Sigmoid colon (tissue), 7 donors: Measurements from ENCODE around the gene ABI3BP. TPM values are rescaled to one million over a fixed set of nuclear protein-coding genes. Genes with fewer than 3 reads are reported as not detected.
A peak's percentile ranks its signal among the peaks of the same experiment; 100 is the strongest.

Source experiments
- DNase-seq: peaks from one replicate; pipeline ENCODE4 v3.0.0-alpha.2; 2019
- H3K27ac ChIP-seq, 4 donors: fragments of 200-600 bp; sonication (generic); one replicate each; pipeline ENCODE4 v1.5.1; 2016 to 2019; ENCODE audit warnings: mild to moderate bottlenecking in 1 of 4
- H3K27me3 ChIP-seq, 3 donors: fragments of 200-600 bp; sonication (generic); one replicate each; pipeline ENCODE4 v1.5.1; 2019; ENCODE audit warnings: mild to moderate bottlenecking in 1 of 3
- H3K36me3 ChIP-seq, 4 donors: fragments of 200-600 bp; sonication (generic); one replicate each; pipeline ENCODE4 v1.5.1; 2016 to 2019
- H3K4me1 ChIP-seq, 4 donors: fragments of 200-600 bp; sonication (generic); one replicate each; pipeline ENCODE4 v1.5.1; 2017 to 2019
- H3K4me3 ChIP-seq, 4 donors: fragments of 200-600 bp; sonication (generic); one replicate each; pipeline ENCODE4 v1.5.1; 2017 to 2019; ENCODE audit warnings: mild to moderate bottlenecking in 2 of 4, moderate library complexity in 1 of 4
- H3K9me3 ChIP-seq, 4 donors: fragments of 200-600 bp in 3 of 4; sonication (generic) in 3 of 4; one replicate each; pipeline versions ENCODE4 v1.5.1 to v1.6.1; 2013 to 2019
- CTCF ChIP-seq, 4 experiments: fragments of 450-650 bp in 3 of 4; fragments of 200-600 bp in 1 of 4; IDR thresholded peaks; one replicate each; pipeline ENCODE4 v1.5.1; 2016 to 2019; ENCODE audit warnings: antibody characterized with exemption in 4 of 4, mild to moderate bottlenecking in 3 of 4, moderate library complexity in 2 of 4
- EP300 ChIP-seq, 4 donors: sonication (generic); formaldehyde crosslinking; IDR thresholded peaks; one replicate each; pipeline ENCODE4 v1.6.1; 2017; ENCODE audit warnings: antibody characterized with exemption in 4 of 4
- POLR2A ChIP-seq, 2 donors: fragments of 450-650 bp; IDR thresholded peaks; one replicate each; pipeline ENCODE4 v1.6.1; 2016; ENCODE audit warnings: antibody characterized with exemption in 2 of 2, mild to moderate bottlenecking in 2 of 2, moderate library complexity in 2 of 2
- POLR2AphosphoS5 ChIP-seq, 4 donors: sonication (generic); formaldehyde crosslinking; IDR thresholded peaks; one replicate each; pipeline ENCODE4 v1.6.1; 2017; ENCODE audit warnings: antibody characterized with exemption in 4 of 4
- WGBS, 2 donors: extraction: QIAGEN DNeasy Blood & Tissue Kit; methylation state at CpG; one replicate each; pipeline ENCODE4 v1.1.7; 2013; 5-methylcytosine and 5-hydroxymethylcytosine counted together
- intact Hi-C: fragments of 100-400 bp; cut with DNase I; formaldehyde crosslinking; loops from one replicate; pipeline ENCODE4 v1.15.1; 2023
- polyA plus RNA-seq, 3 donors: library from polyadenylated mRNA; stranded (reverse); fragments of 200-250 nt; gene quantifications; one replicate each; pipeline ENCODE4 v1.2.3, GENCODE V29; 2013
- total RNA-seq, 4 donors: library from RNA; depleted of rRNA; stranded (reverse); fragments of >200 nt; gene quantifications; one replicate each; pipeline ENCODE4 v1.1.0, GENCODE V29; 2016
- donor health status: healthy with polysubstance abuse.
- donor health status: Bipolar disorder and iron deficiency.
- donor health status: healthy.

The ABI3BP gene
- total and polyA plus RNA-seq, 7 donors: 1.2 to 177 (median 30.4) TPM

GRCh38 chr3:100891827-100892226 is 101.4 kb downstream of the ABI3BP start:
- 75 to 85% methylated on average over 5 of the region's 5 CpGs for WGBS, 2 donors
- no peak overlapping the region for H3K27ac ChIP-seq
- no peaks in the 10 kb centered on the region for H3K27me3 ChIP-seq
- H3K9me3 ChIP-seq: no peaks in the 10 kb centered on the region
- no peaks in the 10 kb centered on the region for H3K4me1 ChIP-seq
- TF ChIP-seq CTCF (IDR thresholded peaks at IDR 0.05) (no peak), POLR2A (IDR thresholded peaks at IDR 0.05) (no peak), EP300 (IDR thresholded peaks at IDR 0.05) (no peak), POLR2AphosphoS5 (IDR thresholded peaks at IDR 0.05) (no peak)
- no peak overlapping the region for H3K4me3 ChIP-seq
- DNase-seq: no peak
- H3K36me3 ChIP-seq: no peaks in the 10 kb centered on the region
- intact Hi-C loops: loop anchor here (10.0 kb wide), 1 partner anchor 483 kb away; no protein-coding TSS in a partner anchor

GRCh38 chr3:100891033-100891432 is 102.2 kb downstream of the ABI3BP start:
- no peak for TF ChIP-seq EP300 (IDR thresholded peaks at IDR 0.05)
- TF ChIP-seq POLR2AphosphoS5 (IDR thresholded peaks at IDR 0.05): no peak
- no peak for TF ChIP-seq CTCF (IDR thresholded peaks at IDR 0.05)
- no peak for TF ChIP-seq POLR2A (IDR thresholded peaks at IDR 0.05)
- intact Hi-C loops: loop anchor here (10.0 kb wide), 1 partner anchor 484 kb away; no protein-coding TSS in a partner anchor
- no peaks in the 10 kb centered on the region for H3K9me3 ChIP-seq
- H3K27me3 ChIP-seq: no peaks in the 10 kb centered on the region
- no peaks in the 10 kb centered on the region for H3K36me3 ChIP-seq
- no peak for DNase-seq
- H3K4me3 ChIP-seq: no peak overlapping the region
- 49 to 71% methylated on average over 2 of the region's 2 CpGs for WGBS, 2 donors
- no peak overlapping the region for H3K27ac ChIP-seq
- no peaks in the 10 kb centered on the region for H3K4me1 ChIP-seq

GRCh38 chr3:100888881-100889280 is 104.3 kb downstream of the ABI3BP start:
- no peak overlapping the region for H3K27ac ChIP-seq
- no peak for DNase-seq
- H3K27me3 ChIP-seq: no peaks in the 10 kb centered on the region
- WGBS, 2 donors: 50 to 72% methylated on average over 1 of the region's 1 CpG
- H3K4me1 ChIP-seq: no peaks in the 10 kb centered on the region
- no peaks in the 10 kb centered on the region for H3K9me3 ChIP-seq
- no peak overlapping the region for H3K4me3 ChIP-seq
- no peak for TF ChIP-seq POLR2A (IDR thresholded peaks at IDR 0.05)
- intact Hi-C loops: no loop called here
- no peaks in the 10 kb centered on the region for H3K36me3 ChIP-seq

- WGBS, 2 donors: 45 to 55% methylated on average over 1 of the region's 1 CpG
- no peaks in the 10 kb centered on the region for H3K27me3 ChIP-seq
- TF ChIP-seq CTCF (IDR thresholded peaks at IDR 0.05) (no peak), EP300 (IDR thresholded peaks at IDR 0.05) (no peak), POLR2AphosphoS5 (IDR thresholded peaks at IDR 0.05) (no peak), POLR2A (IDR thresholded peaks at IDR 0.05) (no peak)
- peaks cover 0 to 6% (median 0%) of the 10 kb centered on the region in 4 donors for H3K4me1 ChIP-seq
- H3K4me3 ChIP-seq: no peak overlapping the region
- no peaks in the 10 kb centered on the region for H3K36me3 ChIP-seq
- no peak for DNase-seq
- intact Hi-C loops: no loop called here
- H3K27ac ChIP-seq: peak overlapping the region in 1 of 4 donors; percentile 16
- H3K9me3 ChIP-seq: no peaks in the 10 kb centered on the region
These were observed 110.6 kb downstream of the ABI3BP start for GRCh38 chr3:100882571-100882984.

- H3K27me3 ChIP-seq: no peaks in the 10 kb centered on the region
- H3K4me3 ChIP-seq: no peak overlapping the region
- 87 to 91% methylated on average over 1 of the region's 1 CpG for whole genome bisulfite sequencing, 2 donors
- no peak for TF ChIP-seq POLR2AphosphoS5 (IDR thresholded peaks at IDR 0.05)
- no peak for TF ChIP-seq CTCF (IDR thresholded peaks at IDR 0.05)
- TF ChIP-seq EP300 (IDR thresholded peaks at IDR 0.05): no peak
- TF ChIP-seq POLR2A (IDR thresholded peaks at IDR 0.05): no peak
- no peak for DNase-seq
- no peaks in the 10 kb centered on the region for H3K9me3 ChIP-seq
- H3K27ac ChIP-seq: peak overlapping the region; percentile 21 to 48 (median 26)
- H3K4me1 ChIP-seq: peaks cover 0 to 6% (median 0%) of the 10 kb centered on the region in 4 donors
- H3K36me3 ChIP-seq: no peaks in the 10 kb centered on the region
- intact Hi-C loops: no loop called here
These were observed 112.4 kb downstream of the ABI3BP start for GRCh38 chr3:100880845-100881244.
